Hepatic stellate cell (primary cell): Measurements from ENCODE around the gene TMTC1.

Experiments used
- DNase-seq: peaks from one replicate; pipeline ENCODE4 v3.0.0; 2011; ENCODE audit warnings: low spot score

Gene TMTC1

DNA sequence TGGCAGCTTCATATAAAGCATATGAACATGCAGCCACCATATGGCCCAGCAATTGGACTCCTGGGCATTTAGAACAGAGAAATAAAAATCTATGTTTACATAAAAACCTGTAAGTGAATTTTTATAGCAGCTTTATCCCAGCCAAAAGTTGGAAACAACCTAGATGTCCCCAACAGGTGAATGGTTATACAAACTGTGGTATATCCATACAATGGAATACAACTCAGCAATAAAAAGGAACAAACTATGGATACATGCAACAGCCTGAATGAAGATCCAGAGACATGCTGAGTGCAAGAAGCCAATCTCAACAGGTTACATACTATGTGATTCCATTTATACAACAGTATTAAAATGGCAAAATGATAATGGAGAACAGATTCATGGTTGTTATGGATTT, 3.7 kb downstream of the TMTC1 start:
- DNase-seq: no peak

DNA sequence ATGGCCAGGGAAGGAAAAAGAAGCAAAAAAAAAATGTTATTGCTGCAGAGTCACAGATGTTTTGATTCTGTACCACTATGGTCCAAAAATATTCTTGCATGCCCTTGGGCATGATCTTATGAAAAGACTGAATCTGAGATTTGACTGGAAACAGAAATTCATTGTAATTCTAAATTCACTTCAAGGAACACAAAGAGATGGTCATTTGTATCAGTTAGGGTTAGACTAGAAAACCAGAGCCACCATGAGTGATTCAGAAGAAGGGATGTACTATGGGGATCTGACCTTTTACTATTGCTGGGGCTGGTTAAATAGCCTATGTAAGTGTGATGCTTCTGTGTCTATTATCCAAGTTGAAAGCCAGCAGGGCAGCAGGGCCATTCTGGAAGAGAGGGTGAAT, 5.2 kb downstream of the TMTC1 start:
- no peak for DNase-seq

DNA sequence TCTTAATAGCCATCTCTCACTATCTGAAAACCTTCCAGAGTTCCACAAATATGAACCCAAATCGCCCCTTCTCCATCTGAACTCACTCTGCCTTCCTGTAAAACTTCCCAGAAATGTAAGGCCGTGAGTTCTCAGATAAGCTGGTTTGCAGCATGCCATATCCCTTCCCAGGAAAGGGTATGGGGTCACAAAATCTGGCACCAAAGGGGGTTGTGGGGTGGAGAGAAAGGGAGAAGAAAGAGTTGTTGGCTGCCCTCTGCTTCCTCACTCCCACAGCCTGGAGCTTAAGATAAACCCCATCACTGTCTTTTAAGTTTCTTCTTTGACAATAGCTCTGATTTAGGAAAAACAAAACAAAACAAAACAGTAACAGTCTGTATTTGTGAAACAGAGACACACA, 10.7 kb downstream of the TMTC1 start:
- DNase-seq: no peak

DNA sequence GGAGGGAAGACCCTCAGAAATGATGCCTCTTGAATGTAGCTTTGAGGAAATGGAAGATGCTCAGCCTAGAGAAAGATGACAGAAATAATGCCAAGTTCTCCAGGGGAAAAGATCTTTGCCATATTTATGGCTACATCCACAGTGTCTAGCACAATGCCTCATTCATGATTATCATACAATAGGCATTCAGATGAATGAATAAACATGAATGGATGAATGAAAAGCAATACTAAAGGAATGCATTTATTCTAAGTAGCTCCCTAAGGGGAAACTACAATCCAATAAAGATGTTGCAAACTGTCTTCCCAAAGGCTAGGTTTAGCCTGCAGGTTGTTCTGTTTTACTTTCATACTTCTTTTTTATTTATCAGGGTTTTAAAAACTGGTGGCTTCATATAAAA, 12.0 kb downstream of the TMTC1 start:
- DNase-seq: no peak

DNA sequence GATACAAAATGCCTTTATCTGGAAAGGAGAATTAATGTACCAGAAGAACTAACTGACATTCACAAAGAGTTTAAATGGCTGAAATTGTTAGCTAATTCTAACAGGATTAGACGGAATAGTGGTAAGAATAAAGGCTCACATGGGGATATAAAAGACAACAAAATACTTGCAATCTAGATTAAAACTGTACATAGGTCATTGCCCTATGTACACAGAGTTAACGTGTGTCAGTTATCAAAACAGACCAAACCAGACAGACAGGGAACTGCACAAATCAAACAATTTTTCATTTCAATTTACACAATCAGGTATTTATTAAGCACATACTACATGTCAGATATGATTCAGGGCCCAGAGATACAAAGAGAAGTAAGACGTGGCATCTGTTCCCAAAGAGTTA, 12.6 kb downstream of the TMTC1 start:
- no peak for DNase-seq

DNA sequence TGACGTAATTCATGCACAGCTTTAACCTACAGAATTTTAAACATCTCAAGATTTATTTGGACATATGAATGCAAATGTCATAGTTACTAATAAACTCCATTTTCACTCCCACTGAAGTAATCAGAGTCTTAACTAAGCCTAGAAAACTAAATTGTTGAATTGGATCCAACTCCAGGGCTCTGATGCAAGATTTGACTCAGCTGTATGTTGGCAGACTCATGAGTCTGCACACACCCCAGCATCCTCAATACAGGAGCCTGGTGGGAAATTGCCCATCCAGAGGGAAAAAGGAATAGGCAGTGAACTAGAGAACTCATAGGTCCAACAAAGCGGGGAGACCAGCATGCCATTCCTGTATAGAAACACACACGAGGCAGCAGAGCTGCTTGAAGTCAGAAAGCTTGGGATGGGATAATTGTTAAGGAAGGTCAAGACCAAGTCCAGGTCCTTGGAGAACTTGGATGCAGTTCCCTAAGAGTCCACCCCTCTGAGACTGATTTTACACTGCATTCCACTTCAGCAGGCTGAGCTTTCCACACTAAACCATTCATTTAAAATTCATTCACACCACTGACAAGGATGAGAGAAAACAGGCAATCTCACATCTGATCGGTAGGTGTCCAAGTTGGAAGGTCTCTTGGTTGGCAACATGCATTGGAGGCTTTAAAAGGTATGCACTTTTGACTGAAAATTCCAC, 14.4 kb downstream of the TMTC1 start:
- DNase-seq: no peak

DNA sequence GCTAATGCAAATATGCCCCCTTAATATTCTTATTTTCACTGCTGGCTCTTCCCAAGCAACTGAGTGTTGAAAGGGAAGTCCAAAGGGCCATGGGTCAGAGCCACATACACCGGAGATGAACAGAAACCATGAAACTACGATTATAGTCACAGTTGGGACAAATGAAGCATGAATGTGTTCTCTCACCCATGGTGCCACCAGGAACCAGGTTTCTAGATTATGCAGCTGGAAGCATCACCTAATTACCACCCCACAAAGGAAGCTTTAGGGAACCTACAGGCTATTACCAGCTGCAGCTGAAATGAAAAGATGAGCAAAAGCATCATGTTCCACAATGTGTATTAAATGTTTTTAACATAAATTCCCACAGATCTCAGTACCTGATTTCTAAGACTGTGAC, 15.4 kb downstream of the TMTC1 start:
- DNase-seq: no peak

DNA sequence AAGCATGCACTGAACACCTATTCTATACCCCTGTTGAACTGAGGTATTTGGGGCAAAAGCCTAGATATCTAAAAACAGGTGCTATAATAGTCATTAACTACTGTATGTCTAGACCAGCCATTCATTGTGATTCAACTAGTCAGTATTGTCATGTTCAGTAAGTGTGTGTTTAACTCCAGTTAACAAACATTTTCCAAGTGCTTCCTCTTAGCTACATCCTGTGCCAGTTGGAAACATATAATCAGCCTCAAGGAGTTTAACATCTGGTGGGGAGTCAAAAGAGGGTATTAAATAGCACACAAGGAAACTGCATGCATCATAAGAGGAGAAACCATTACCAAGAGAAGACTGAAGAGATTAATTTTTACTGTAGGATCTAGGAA, 20.4 kb downstream of the TMTC1 start:
- no peak for DNase-seq

DNA sequence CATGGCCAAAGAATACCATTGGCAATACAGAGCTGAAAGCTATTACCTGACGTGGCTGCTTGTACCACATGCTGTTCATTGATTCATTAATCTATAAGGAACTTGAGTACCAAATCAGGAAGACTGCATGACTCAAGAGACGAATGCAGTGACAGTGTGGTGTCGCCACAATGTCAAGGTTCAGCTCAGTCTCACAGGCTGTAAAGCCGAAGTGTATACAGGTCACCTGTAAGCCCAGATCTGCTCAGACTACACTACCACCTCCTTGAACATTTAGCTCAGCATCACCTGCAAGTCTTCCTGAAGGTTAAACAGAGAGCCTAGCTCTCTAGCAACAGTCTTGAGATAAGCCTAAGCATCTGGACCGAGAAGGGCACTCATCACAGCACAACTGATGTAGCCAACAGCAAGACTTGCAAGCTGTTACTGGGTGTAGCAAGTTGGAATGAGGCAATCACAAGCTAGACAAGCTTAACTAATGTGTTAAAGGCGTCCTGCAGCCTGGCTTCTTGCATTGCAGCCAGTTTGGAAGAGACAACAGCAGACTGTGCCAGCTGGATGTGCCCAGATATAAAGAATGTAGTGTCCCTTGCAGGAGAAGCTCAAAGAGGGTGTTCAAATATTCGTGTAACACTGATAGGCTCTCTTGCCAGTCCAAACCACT, 21.0 kb downstream of the TMTC1 start:
- no peak for DNase-seq

DNA sequence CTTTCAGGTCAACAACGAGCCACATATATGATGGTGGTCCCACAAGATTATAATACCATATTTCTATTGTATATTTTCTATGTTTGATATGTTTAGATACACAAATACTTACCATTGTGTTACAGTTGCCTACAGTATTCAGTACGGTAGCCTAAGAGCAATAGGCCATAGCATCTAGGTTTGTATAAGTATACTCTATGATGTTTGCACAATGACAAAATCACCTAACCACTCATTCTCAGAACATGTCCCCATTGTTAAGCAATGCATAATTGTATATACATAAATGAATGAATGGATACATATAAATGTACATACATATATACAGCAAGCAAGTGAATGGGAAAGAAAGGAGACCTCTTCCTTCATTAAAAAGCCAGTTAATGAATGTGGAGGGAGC, 23.8 kb downstream of the TMTC1 start:
- no peak for DNase-seq

DNA sequence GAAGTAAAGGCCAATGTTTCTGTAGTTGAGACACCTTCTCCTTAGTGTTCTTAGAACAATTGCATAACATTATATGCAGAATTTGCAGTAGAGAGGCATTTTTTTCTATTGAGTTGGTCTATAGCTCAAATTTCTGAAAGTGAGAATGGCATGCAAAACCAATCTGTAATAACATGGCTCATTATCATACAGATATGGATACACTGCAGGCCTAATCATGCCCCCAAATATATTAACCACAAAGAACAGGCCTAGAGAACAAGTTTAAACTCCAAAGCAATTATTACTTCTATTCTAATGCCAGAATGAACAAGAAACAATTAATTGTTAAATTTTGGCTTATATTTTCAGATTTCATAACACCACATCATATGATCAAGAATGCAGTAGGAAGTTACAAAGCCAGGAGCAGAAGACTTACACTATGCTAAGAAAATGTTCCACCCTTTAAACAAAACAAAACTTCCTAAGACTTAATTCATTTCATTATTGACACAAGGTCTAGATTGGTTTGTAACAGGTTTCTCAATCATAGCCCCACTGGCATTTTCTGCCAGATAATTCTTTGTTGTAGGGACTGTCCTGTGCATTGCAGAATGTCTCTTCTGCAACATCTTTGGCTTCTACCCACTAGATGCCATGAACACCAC, 26.9 kb downstream of the TMTC1 start:
- no peak for DNase-seq

DNA sequence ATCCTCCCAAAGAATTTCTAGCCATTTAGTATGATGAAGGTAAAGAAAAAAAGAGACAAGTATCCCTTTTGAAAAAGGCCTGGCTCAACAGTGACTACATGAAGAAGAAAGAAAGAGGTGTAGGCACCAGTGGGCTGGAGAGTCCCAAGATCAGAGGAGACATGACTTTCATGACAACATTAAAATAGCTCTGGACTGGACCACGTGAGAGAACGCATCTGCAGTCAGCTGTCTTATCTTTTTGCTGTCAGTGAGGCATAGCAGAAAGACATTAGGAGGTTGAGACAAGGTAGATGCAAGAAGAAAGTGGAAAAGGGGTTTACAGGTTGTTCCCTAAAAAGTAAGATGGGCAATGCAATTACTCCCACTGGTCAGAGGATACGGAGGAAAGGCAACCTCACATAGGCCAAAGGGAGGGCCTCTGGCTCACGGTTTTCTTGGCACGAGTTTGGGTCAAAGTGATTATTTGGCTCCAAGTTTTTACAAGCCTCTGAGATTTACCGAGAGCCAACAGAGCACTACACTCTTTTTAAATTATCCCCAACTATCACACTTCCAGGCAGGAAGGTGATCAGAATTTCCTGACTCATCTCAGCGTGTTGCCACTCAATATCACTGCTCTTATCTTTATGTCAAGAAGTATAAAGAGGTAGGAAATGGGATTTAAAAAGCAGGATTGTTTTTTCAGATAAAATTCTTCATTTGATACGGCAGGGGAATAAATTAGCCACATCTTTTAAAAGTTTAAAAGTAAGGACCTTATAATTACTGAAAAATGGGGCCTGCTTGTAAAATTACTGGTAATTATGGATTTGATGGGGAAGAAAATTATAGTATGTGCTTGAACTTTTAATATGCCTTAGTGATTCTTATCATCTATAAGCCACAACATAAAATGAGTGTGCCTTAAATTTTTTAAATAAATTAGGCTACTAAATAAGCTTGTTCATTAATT, 29.2 kb downstream of the TMTC1 start:
- DNase-seq: no peak

DNA sequence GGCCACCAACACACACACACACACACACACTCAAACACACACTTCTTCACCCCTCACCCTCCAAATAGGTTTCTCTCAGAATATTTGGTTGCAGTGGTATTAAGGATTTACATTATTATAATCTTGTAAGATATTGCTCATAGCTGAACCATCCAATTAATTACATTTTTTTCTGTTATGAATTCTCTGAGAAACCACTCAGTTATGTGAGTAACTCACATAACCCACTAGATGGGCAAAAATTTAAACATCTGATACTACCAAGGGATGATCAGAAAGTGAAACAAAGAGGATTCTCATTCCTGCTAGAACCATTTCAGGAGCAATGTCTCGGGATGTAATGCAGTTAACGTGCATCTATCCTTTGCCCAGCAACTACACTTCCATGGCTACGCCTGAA, 31.6 kb downstream of the TMTC1 start:
- DNase-seq: no peak

DNA sequence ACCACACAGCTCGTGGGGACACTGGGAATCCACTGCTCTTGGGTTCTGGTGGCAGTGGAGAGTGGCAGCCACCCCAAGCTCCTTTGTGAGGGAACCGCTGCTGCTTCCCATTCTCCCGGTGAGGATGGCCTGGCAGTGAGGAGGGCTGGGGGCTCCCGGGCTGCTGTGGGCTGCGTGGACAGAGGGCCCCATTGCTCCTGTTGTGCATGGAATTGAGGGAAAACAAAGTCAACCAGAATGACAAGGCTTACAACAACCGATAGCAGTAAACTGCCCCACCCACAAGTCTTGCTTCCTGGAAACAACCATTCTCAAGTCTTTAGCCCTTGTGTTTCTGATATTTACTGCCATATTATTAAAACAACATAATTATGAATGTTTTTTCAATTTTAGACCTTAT, 32.1 kb downstream of the TMTC1 start:
- no peak for DNase-seq

DNA sequence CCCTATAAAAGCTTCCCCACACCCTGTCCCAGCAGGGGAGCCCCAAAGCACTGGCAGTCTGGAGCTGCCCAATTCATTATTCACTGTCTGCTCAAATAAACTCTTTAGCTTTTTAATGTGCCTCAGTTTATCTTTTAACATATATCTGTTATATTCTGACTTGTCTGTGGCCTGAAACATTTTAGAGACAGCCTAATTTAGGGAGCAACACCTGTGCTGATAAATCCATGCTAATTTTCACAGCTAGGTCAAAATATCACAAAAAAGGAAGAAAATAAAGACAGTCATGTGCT, 32.9 kb downstream of the TMTC1 start:
- no peak for DNase-seq

DNA sequence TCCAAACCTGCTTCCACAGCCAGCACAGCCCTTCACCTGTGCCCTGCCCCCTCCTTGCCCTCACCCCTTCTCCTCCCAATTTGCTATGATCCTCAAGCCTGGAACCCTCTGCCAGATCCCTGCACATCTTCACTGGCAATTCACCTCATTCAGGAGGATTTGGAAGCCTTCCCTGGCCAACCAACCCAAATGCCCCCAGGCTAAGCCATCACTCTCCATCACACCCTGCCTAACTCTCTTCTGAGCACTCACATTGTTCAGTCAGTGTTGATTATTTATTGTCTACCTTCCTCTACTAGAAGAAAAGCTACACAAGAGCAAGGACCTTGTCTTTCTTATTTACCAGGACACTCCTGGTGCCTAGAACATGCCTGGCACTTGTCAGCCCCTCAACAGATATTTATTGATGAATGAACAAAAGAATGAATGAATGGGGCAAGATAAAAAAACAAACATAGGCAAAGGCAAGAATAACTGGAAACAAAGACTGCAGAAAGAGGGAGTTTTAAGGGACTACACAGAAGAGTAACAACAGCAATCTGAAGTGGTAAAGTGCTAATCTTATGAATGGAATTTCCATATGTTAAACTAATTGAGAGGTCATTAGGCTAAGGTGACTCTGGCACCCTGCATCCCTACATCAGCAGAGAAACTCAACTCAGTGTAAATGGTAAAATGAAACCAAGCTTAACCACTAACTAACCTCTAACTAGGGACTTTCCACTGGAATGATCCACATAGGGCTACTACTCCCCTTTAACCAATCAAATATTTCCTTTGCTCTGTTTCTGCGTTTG, 33.4 kb downstream of the TMTC1 start:
- DNase-seq: no peak

DNA sequence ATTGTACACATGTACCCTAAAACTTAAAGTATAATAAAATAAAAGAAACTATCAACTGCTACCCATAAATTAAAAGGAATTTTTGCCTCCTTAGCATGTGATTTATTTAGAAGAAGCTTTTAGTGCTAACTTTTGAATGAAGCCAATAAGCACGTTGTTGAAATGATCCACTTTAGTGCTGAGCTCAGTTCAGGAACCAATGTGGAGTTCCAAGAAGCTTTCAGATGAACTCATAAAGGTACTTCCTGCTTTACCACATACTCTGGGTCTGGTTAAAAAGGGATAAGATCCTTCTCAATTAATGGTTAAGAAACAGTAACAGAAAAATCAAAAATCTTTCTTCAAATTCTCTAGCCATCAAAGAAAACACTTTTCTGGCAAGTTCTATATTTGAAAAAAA, 39.4 kb downstream of the TMTC1 start:
- DNase-seq: no peak

DNA sequence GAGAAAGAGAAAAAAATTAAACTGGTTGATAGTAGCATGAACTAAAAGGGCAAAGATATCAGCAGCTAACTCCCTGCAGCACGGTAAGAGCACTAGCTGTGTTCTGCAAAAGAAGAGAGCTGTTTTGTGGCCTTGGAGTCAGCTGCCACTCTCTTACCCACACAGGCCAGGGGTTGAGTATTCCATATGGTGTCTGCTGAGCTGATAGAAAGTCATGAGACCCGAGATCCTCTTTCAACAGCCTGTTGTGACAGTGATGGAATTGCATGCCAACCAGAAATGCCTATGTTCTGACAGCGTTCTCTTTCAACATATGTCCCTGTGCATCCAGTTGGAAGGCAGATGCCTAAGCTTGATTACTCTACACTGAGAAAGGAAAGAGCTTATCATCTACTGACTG, 39.9 kb downstream of the TMTC1 start:
- peak; percentile 27 for DNase-seq

DNA sequence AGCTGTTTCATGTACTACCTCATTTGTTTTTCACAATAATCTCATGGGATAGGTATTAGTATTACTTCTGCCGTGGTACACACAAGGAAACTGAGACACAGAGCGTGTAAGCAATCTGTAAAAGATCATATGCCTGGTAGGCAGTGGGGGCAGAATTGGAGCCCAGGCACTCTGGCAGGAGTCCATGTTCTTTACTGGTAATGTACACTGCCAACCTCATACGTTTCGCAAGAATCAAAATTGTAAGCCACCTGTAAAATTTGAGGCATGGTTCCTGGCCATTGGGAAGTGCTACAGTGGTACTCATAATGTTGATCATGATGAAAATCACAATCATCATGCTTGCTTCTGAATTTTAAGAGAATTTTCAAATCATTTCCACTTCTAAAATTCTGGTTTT, 40.7 kb downstream of the TMTC1 start:
- no peak for DNase-seq

DNA sequence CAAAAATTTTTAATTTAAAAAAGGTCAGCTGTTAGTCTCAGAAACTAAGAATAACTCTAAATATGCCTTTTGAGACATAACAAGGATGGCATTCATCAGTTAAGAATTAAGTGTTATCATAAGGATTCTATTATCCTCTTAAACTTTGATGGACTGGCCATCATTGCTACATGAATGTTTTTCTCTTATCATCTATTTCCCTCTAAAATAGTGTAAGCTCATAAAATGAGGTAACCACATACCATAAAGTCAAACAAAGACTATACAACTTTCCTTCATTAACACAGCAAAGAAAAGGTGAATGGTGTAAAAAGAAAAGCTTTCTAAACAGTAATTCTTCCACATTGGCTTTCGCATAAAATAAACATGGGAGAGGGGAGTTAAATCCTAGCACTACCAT, 41.1 kb downstream of the TMTC1 start:
- DNase-seq: no peak

DNA sequence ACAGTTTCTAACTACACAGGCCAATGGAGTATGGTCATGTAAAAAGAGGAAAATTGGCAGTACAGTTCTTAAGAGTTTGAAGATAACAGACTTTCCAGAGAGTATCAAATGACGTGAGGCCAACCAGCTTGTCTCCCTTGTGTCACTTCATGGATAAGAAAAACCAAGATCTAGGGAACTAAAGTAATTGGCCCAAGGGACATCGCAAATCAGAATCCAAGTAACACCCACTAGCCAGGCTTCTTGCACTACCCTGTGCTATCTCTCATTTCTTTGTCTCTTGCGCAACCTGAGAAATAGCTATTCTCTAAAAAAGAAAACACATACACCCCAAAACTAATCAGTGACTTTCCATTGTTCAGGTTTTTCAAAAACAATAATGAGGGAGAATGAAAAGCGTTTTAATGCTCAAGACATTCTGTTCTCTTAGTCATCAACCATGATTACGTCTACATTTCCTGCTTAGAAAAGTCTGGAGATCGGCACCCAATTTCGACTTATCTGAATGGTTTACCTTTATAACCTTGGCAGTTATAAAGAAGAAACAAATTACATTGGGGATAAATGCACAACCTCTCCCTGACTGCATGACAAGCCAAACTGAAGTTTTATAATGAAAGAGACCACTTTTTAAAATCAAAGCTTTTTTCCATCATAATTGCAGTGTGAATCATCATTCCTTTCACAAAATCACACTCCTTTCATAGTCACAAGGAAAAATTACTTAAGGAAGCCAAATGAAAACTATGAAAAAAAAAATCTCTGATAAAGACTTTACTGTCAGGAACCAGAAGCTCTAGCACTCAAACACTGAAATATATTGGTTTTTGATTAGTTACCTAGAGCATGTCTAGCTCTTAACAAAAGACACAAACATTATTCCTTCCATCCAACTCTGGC, 42.1 kb downstream of the TMTC1 start:
- DNase-seq: no peak
